ENCODE results near the gene RAB36. TPM values are rescaled to one million over a fixed set of nuclear protein-coding genes. Genes with fewer than 3 reads are reported as not detected.

The RAB36 gene
- total RNA-seq, 1 donor from 2014 or later: 3.8 TPM

GRCh38 chr22:23207729-23208393 lies 62.6 kb downstream of the RAB36 start:
- no peaks in the 10 kb centered on the region for H3K27me3 ChIP-seq
- H3K36me3 ChIP-seq: no peaks in the 10 kb centered on the region
- no peak overlapping the region for H3K27ac ChIP-seq
- no peaks in the 10 kb centered on the region for H3K9me3 ChIP-seq
- ATAC-seq: no peak
- DNase-seq: no peak
- H3K4me3 ChIP-seq: no peak overlapping the region
- TF ChIP-seq, protein P1, sequence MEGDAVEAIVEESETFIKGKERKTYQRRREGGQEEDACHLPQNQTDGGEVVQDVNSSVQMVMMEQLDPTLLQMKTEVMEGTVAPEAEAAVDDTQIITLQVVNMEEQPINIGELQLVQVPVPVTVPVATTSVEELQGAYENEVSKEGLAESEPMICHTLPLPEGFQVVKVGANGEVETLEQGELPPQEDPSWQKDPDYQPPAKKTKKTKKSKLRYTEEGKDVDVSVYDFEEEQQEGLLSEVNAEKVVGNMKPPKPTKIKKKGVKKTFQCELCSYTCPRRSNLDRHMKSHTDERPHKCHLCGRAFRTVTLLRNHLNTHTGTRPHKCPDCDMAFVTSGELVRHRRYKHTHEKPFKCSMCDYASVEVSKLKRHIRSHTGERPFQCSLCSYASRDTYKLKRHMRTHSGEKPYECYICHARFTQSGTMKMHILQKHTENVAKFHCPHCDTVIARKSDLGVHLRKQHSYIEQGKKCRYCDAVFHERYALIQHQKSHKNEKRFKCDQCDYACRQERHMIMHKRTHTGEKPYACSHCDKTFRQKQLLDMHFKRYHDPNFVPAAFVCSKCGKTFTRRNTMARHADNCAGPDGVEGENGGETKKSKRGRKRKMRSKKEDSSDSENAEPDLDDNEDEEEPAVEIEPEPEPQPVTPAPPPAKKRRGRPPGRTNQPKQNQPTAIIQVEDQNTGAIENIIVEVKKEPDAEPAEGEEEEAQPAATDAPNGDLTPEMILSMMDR (IDR thresholded peaks at IDR 0.05): no peak
- intact Hi-C loops (cut with DNase I): no loop called here
- peaks cover 8% of the 10 kb centered on the region for H3K4me1 ChIP-seq

DNA sequence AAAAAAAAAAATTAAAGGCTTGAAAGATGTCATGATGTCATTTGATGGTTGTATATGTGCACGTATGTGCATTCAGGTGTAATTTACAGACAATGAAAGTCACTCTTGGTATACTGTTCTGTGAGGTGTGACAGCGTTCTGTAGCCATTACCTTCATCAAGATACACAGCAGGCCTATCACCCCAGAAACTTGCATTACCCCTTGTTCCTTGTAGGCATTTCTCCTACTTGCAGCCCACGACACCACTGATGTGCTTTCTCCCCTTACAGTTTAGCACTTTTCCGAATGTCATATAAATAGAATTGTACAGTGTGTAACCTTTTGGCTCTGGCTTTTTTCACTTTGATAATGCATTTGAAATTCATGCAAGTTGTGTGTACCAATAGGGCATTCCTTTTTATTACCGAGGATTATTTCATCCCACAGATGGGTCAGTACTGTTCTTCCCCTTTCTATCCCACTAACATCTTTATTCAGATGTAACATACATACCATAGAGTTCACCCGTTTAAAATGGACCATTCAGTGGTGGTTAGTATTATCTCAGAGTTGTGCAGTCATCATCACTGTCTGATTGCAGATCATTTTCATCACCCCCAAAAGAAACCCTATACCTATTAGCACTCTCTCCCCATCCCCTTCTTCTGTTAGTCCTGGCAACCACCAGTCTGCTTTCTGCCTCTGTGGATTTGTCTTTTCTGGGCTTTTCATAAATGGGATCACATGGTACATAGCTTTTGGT lies 65.3 kb downstream of the RAB36 start:
- TF ChIP-seq, protein P1 (IDR thresholded peaks at IDR 0.05): no peak
- H3K4me1 ChIP-seq: peaks cover 12% of the 10 kb centered on the region
- no peak overlapping the region for H3K4me3 ChIP-seq
- no peak for DNase-seq
- intact Hi-C loops (cut with DNase I): no loop called here
- no peaks in the 10 kb centered on the region for H3K27me3 ChIP-seq
- no peaks in the 10 kb centered on the region for H3K36me3 ChIP-seq
- no peaks in the 10 kb centered on the region for H3K9me3 ChIP-seq
- ATAC-seq: no peak
- no peak overlapping the region for H3K27ac ChIP-seq

GRCh38 chr22:23211622-23212021 lies 66.3 kb downstream of the RAB36 start:
- Histone ChIP-seq H3K9me3 (no peaks in the 10 kb centered on the region), H3K27me3 (no peaks in the 10 kb centered on the region), H3K4me3 (no peak overlapping the region), H3K27ac (no peak overlapping the region), H3K36me3 (no peaks in the 10 kb centered on the region), H3K4me1 (peaks cover 21% of the 10 kb centered on the region)
- no peak for DNase-seq
- TF ChIP-seq, protein P1 (IDR thresholded peaks at IDR 0.05): no peak
- no peak for ATAC-seq
- intact Hi-C loops (cut with DNase I): no loop called here

DNA sequence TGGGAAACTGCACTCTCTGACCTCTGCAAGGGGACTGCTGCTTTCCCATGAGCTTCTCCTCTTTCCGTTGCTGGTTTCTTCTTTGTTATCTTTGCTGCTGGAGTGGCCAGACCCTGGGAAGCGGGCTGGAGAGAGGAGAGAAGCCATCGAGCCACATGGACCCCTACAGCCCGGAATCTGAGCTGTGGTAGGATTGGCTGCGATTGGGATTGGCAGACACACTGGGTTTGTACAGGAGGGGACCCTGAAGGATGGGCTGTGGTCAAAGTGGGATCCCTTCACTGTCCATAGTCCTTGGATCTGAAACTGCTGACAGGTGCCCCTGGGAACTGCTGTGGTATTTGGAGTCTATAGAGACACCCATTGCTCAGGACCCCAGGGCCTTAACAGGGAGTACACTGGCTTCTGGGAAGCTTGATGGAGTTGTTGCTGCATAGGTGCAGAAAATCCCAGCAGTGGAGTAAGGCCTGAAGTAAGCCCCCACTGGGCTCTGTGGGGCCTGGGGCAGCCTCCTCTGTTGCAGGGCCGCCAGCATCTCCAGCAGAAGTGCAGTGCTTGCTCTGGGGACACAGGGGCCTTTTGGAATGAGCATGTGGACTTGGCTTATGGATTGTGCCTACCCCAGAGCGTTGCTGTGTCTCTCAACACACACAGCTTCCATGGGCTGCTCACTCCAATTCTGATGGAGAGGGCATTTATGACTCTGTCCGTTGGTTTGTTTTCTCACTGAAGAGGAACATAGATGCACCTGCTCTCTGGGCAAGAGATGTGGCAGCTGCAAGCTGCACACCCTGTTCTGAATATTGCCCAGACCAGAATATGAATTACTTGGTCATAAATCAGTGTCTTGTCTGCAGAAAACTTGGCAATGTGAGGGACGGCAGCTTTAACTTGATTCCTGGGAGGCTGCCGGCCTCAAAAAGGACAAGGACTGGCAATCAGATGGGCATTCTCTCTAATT lies 67.1 kb downstream of the RAB36 start:
- ATAC-seq (no peak), DNase-seq (no peak)
- H3K9me3 ChIP-seq: no peaks in the 10 kb centered on the region
- TF ChIP-seq, protein P1 (IDR thresholded peaks at IDR 0.05): no peak
- H3K27me3 ChIP-seq: no peaks in the 10 kb centered on the region
- no peak overlapping the region for H3K27ac ChIP-seq
- H3K4me3 ChIP-seq: no peak overlapping the region
- H3K36me3 ChIP-seq: no peaks in the 10 kb centered on the region
- intact Hi-C loops (cut with DNase I): no loop called here
- H3K4me1 ChIP-seq: peaks cover 28% of the 10 kb centered on the region

DNA sequence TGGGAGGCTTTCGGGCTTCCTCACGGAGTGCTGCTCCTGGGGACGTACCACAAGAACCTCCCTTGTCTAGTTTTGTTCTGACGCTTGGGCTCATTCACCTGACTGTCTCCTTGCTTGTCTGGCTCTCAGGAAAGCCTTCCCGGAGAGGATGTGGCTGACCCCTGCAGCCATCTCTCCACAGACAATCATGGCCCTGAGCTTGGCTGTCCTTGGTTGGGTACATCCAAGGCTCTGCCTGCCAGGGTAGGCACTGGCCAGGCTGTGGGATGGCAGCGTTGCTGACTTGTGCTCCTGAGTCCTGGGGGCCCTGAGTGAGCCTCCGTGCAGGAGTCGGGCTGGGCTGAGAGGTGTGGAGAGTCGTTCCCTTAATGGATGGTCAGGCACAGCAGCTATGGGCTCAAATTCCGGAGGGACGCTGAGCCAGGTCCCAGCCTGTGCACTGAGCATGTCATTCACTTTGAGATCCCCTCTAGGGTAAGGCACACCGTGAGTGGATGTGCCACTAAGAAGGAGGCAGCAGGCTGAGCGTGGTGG lies 67.8 kb downstream of the RAB36 start:
- DNase-seq: no peak
- Histone ChIP-seq H3K36me3 (no peaks in the 10 kb centered on the region), H3K4me3 (no peak overlapping the region), H3K4me1 (peaks cover 36% of the 10 kb centered on the region), H3K27ac (no peak overlapping the region), H3K27me3 (no peaks in the 10 kb centered on the region), H3K9me3 (no peaks in the 10 kb centered on the region)
- no peak for ATAC-seq
- intact Hi-C loops (cut with DNase I): no loop called here
- TF ChIP-seq, protein P1 (IDR thresholded peaks at IDR 0.05): no peak
